Mammary epithelial cell (primary cell): Measurements from ENCODE around the gene SIK2.

Experiments
- CTCF ChIP-seq, 2 donors: IDR thresholded peaks in 1 of 2; conservative IDR thresholded peaks in 1 of 2; 2 replicates each; pipeline ENCODE4 v1.5.1; 2011 to 2012; ENCODE audit warnings: inconsistent platforms in 2 of 2, low read length in 2 of 2, mild to moderate bottlenecking in 2 of 2, control low read depth in 1 of 2, low read depth in 1 of 2; ENCODE audit not compliant: insufficient read depth in 1 of 2; ENCODE audit errors: extremely low read depth in 1 of 2
- EZH2 ChIP-seq: IDR thresholded peaks from 2 replicates; pipeline ENCODE4 v1.6.1; 2012; ENCODE audit warnings: low read length, inconsistent platforms, borderline replicate concordance

DNA sequence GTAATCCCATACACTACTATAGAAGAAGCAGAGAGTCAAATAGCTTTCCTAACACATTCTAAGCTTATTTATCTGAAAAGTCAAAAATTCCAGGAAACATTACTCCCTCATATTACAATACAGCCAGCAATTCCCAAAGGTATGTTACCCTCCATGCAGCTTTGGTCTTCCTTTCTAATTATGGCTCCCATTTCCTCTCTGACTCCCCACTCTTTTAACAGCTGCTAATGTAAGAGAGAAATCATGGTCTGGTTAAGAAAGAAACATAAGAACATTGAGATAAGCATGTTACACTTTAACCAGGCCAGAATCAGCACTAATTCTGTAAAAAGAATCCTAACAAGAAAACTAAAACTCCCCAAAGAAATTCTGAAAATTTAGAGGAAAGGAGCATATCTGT is 157.1 kb downstream of the SIK2 start:
- TF ChIP-seq CTCF (conservative IDR thresholded peaks at IDR 0.05 in 1 of 2, IDR thresholded peaks at IDR 0.05 in 1 of 2; ENCODE audit: extremely low read depth in 1 of 2, insufficient read depth in 1 of 2, low read depth in 1 of 2, low read length in 2 of 2) = no peak
- no peak for TF ChIP-seq EZH2
